LHCN-M2 (cell line): ENCODE measurements around the gene MUCL3. TPM values are rescaled to one million over a fixed set of nuclear protein-coding genes. Genes with fewer than 3 reads are reported as not detected.
A peak's percentile ranks its signal among the peaks of the same experiment; 100 is the strongest.
"Not testable (repeated sequence)": the region's sequence is repeated elsewhere in the genome, so short reads cannot be mapped to it uniquely, and the experiment has no call there.

Experiments
- DNase-seq: peaks from one replicate; pipeline ENCODE4 v3.0.0-alpha.2; 2012; ENCODE audit warnings: low read depth
- total RNA-seq: library from RNA; depleted of rRNA; stranded (reverse); fragments of >200 nt; gene quantifications from 2 replicates; pipeline ENCODE4 v1.2.3, GENCODE V29; 2014; rRNA removed

Gene MUCL3
- total RNA-seq, 1 experiment from 2014 or later: not detected

DNA sequence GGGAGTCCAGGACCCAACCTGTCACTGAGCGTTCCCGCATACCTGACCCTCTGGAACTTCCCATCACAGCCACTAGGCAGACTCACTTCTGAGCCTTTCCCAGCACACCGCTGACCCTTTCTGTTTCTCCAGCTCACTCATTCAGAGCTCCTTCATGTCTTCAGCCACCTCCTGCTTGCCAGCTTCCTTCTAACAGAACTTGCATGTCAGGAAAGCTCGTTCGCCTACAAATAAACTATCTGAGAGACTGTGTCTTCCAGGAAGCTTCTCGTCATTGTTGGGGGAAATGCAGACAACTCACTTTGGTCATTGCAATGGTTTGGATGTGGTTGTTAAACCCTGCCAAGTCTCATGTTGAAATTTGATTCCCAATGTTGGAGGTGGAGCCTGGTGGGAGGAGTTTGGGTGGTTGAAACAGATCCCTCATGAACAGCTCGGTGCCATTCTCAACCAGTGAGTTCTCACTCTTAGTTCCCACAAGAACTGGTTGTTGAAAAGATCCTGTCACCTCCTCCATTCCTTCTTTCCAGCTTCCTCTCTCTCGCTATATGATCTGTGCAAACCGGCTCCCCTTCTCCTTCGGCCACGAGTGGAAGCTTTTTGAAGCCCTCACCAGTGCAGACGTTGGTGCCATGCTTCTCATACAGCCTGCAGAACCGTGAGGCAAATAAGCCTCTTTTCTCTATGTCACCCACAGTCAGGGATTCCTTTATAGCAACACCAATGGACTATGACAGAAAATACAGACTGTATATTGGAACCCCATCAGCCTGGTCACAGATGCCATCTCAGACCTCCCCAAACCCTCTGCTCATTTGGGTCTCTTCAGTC is 41.4 kb downstream of the MUCL3 start:
- DNase-seq: peak; percentile 63

DNA sequence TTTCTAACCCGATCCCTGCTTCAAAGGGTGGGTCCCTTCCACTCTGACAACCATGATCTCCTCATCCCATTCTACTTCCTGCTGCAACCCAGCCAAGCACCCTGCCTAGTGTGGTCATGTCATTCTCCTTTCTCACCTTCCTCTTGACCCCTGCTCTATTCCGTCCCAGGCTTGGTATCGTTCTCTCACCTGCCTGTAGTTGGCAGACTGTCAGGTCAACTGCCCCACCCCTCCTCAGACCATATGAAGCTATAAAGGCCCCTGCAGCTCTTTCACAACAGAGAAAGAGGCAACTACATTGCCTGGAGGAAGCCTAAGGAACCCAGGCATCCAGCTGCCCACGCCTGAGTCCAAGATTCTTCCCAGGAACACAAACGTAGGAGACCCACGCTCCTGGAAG is 42.7 kb downstream of the MUCL3 start, which contains the start of gene MUC21:
Gene MUC21 (plus strand): TSS at position 280 of the 400 bp plus-strand sequence. CDS start 241 bp downstream, outside the sequence.
- DNase-seq: no peak

DNA sequence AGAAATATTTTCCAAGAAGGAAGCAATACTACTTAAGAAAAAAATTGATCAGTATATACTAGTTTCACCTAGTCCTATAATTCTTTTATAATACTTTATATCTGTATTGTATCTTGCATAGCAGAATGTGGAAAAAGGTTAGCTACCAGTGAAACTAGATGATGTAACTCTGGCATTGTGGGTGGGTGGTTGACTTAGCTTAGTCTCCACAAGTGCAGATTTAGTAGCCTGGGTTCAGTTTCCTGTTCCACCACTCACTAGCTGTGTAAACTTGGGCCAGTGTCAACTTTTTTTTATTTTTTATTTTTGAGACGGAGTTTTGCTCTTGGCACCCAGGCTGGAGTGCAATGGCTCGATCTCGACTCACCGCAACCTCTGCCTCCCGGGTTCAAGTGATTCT is 44.7 kb downstream of the MUCL3 start:
- DNase-seq: no peak

DNA sequence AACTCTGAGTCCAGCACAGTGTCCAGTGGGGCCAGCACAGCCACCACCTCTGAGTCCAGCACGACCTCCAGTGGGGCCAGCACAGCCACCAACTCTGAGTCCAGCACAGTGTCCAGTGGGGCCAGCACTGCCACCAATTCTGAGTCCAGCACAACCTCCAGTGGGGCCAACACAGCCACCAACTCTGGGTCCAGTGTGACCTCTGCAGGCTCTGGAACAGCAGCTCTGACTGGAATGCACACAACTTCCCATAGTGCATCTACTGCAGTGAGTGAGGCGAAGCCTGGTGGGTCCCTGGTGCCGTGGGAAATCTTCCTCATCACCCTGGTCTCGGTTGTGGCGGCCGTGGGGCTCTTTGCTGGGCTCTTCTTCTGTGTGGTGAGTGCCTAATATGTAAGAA is 46.5 kb downstream of the MUCL3 start:
- no peak for DNase-seq

DNA sequence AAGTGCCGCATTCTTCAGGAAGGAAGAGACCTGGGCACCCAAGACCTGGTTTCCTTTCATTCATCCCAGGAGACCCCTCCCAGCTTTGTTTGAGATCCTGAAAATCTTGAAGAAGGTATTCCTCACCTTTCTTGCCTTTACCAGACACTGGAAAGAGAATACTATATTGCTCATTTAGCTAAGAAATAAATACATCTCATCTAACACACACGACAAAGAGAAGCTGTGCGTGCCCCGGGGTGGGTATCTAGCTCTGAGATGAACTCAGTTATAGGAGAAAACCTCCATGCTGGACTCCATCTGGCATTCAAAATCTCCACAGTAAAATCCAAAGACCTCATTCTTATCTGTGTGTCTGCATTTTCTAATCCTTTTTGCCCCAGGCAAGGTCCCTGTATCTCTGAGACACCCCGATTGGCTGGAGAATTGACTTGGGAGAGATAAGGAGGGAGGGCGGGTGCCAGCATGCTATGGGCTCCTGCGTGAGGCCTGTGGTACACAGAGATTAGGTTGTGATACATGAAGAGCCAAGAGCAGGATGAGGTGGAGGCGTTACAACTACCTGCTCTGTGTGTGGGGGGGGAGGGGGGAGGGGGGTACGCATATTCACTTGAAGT is 47.5 kb downstream of the MUCL3 start:
- no peak for DNase-seq

DNA sequence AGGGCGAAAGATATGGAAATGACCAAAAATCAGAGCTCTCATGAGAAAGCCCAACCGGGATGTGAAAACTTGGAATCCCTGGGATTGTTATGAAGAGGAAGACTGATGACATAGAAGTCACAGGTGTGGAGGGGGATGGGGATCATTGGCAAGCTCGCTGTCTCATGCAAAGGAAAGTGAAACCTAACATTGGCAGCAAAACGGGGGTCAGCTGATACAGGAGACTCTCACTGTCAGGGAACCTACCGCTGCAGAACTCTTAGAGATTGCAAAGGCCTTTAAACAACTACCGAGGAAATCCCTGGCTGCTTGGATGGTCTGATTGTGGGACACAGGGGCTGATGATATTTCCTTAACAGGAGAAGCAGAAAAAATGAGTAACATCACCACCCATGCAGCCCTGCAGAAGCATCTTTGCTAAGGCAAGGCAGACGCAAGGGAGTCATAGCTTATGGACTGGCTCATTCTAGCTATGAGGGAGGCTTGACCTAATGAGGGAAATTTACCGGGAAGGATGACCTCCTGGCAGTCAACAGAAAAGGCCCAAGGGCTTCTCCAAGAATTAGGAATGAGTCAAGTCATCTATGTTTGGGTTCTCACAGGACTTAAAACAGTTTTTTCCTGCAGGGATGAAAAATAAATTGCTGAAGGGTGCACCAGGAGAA is 49.8 kb downstream of the MUCL3 start:
- DNase-seq: peak; percentile 22

DNA sequence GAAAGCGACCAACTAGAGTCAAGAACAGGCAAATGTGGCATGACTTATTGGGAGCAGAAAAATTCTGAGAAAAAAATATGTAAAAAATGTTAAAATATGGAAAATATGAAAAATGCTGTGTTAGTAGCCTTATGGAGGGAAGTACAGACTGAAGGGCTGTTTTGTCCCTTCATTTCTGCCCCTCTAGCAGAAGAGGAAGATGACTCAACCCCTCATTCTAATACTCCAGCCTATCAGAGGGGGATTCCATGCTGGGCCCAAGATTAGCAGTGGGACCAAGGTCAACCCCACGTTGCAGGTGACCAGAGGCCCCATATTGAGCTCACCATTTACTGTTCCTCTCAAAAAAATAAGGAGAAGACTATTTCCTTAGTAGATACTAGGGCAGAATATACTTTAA is 51.1 kb downstream of the MUCL3 start:
- no peak for DNase-seq

DNA sequence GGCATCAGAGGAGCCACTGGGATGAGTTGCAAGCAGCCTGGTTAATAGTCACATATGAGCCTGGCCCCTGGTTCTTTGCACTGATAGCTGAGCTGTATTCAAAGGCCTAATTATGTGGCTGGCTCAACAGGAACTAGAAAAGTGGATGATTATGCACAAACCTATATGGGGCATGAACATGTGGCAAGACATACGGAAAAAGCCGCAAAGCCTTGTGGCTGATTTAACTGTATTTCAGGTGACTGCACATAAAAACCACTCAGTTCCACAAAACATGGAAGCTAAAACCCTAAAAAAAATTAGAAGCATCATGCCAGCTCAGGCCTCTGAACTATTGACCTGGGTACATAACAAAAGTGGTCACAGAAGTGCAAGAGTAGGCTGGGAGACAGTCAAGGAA is 56.5 kb downstream of the MUCL3 start:
- DNase-seq: no peak

DNA sequence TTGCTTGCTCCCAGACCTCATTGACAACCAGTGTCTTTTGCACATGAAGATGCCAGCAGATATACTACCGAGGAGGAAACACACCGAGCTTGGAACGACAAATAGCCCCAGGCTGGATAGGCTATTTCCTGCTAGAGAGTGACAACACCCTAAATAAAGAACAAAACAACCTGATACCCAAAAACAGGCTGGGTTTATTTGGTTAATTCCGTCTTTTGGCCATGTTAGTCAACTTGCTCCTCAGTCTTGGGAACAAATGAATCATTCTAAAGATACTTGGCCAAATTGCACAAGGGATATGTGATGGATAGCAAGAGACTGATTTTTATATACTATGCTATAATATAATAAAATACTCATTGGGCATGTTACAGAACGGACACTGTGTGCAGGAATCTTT is 58.0 kb downstream of the MUCL3 start:
- DNase-seq: peak; percentile 41

DNA sequence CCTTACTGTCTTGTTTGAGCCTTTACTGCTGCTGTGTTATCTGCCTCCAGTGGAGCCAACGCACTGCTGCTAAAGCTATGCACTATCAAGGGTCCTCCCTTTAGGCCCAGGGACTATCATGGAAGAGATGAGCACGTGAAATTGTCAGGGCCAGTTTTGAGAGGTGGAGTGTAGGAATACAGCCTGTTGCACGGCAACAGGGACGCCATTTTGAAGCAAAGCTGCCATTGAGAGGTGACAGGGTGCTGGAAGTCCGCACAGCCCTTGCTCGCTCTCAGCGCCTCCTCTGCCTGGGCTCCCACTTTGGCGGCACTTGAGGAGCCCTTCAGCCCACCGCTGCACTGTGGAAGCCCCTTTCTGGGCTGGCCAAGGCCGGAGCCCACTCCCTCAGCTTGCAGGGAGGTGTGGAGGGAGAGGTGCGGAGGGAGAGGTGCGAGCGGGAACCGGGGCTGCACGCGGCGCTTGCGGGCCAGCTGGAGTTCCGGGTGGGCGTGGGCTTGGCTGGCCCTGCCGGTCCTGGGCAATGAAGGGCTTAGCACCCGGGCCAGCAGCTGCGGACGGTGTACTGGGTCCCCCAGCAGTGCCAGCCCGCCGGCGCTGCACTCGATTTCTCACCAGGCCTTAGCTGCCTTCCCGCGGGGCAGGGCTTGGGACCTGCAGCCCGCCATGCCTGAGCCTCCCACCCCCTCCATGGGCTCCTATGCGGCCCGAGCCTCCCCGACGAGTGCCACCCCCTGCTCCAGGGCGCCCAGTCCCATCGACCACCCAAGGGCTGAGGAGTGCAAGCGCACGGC is 59.5 kb downstream of the MUCL3 start:
- not testable (repeated sequence) for DNase-seq

DNA sequence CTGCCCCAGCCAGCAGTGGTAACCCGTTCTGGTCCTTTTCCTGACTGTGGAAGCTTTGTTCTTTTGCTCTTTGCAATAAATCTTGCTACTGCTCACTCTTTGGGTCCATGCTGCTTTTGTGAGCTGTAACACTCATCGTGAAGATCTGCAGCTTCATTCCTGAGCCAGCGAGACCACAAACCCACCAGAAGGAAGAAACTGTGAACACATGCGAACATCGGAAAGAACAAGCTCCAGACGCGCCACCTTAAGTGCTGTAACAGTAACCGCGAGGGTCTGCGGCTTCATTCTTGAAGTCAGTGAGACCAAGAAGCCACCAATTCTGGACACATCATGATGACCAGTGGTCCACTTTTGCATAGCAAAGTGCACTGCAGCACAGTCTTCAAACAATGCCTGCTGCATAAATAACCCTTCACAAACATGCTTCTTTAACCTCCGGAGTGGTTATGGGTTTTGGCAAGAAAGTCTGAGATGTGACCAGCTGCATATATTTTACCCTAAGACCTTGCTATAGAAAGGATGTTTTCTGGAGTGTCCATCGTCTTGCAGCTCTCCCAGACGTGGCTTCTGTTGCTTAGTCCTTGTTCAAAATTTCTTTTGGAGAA is 60.6 kb downstream of the MUCL3 start:
- DNase-seq: no peak

DNA sequence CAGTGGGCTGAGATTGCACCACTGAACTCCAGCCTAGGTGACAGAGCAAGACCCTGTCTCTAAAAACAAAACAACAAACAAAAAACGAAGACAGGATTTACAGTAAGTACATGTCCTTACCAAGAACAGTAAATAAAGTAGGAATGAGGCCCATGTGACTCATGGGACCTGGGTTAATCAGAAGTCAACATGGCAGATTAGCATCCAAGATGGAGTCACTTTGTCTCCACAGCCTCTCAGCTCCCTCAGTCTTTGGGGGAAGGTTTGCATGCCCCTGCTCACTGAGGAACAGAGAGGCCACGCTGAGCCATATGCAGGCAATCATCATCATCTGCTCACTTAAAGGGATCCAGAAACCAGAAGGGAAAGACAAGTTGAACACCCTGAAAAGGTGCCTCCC is 61.7 kb downstream of the MUCL3 start:
- no peak for DNase-seq

Other genes with a start within 250 kb of the MUCL3 start
- gene NRM, start 250.0 kb upstream of the MUCL3 start, total RNA-seq: 19.9 and 27.6 TPM in 2 replicates
- 12.4 and 16.3 TPM in 2 replicates for gene MDC1, start 223.7 kb upstream of the MUCL3 start, total RNA-seq
- 1,379 and 1,474 TPM in 2 replicates for gene TUBB, start 220.6 kb upstream of the MUCL3 start, total RNA-seq
- 207 and 208 TPM in 2 replicates for gene FLOT1, start 198.3 kb upstream of the MUCL3 start, total RNA-seq
- 51.0 and 65.9 TPM in 2 replicates for gene IER3, start 196.4 kb upstream of the MUCL3 start, total RNA-seq
- 43.1 and 47.0 TPM in 2 replicates for gene DDR1, start 56.5 kb upstream of the MUCL3 start, total RNA-seq
- gene GTF2H4, start 32.8 kb upstream of the MUCL3 start, total RNA-seq: 9.0 and 16.2 TPM in 2 replicates
- 21.9 and 26.5 TPM in 2 replicates for gene VARS2, start 26.7 kb upstream of the MUCL3 start, total RNA-seq
- gene SFTA2, start 8.8 kb upstream of the MUCL3 start, total RNA-seq: not detected in 2 replicates
- gene MUC21, start 42.7 kb downstream of the MUCL3 start, total RNA-seq: not detected in 2 replicates
- gene MUC22, start 69.5 kb downstream of the MUCL3 start, total RNA-seq: not detected in 2 replicates
- 0.40 and 0.71 TPM in 2 replicates for gene C6orf15, start 171.6 kb downstream of the MUCL3 start, total RNA-seq
- 0.64 and 0.69 TPM in 2 replicates for gene PSORS1C1, start 173.8 kb downstream of the MUCL3 start, total RNA-seq
- gene CDSN, start 179.5 kb downstream of the MUCL3 start, total RNA-seq: not detected in 2 replicates
- not detected in 2 replicates for gene PSORS1C2, start 198.1 kb downstream of the MUCL3 start, total RNA-seq
- gene CCHCR1, start 216.8 kb downstream of the MUCL3 start, total RNA-seq: 43.2 and 46.7 TPM in 2 replicates
- 61.1 and 65.0 TPM in 2 replicates for gene TCF19, start 217.6 kb downstream of the MUCL3 start, total RNA-seq
- gene POU5F1, start 229.7 kb downstream of the MUCL3 start, total RNA-seq: 0.63 and 1.3 TPM in 2 replicates